Testis (tissue), 3 donors: ENCODE results near the gene KCNG2. TPM values are rescaled to one million over a fixed set of nuclear protein-coding genes. Genes with fewer than 3 reads are reported as not detected.
A peak's percentile ranks its signal among the peaks of the same experiment; 100 is the strongest.

ENCODE experiments used
- DNase-seq: peaks from one replicate; pipeline ENCODE4 v3.0.0-alpha.2; 2019
- H3K27ac ChIP-seq, 2 donors: fragments of 200-600 bp; sonication (generic); one replicate each; pipeline ENCODE4 v1.5.1; 2019
- H3K27me3 ChIP-seq: fragments of 200-600 bp; sonication (generic); one replicate; pipeline ENCODE4 v1.5.1; 2019
- H3K36me3 ChIP-seq: fragments of 200-600 bp; sonication (generic); one replicate; pipeline ENCODE4 v1.5.1; 2017; ENCODE audit warnings: low read depth; ENCODE audit errors: missing control alignments
- H3K4me1 ChIP-seq: fragments of 200-600 bp; sonication (generic); one replicate; pipeline ENCODE4 v1.5.1; 2019
- H3K4me3 ChIP-seq, 2 donors: fragments of 200-600 bp; sonication (generic); one replicate each; pipeline ENCODE4 v1.5.1; 2017 to 2019
- H3K9me3 ChIP-seq: fragments of 200-600 bp; sonication (generic); one replicate; pipeline ENCODE4 v1.5.1; 2017
- POLR2A ChIP-seq: fragments of 450-650 bp; IDR thresholded peaks from one replicate; pipeline ENCODE4 v1.6.1; 2017; ENCODE audit warnings: antibody characterized with exemption, mild to moderate bottlenecking, moderate library complexity
- WGBS, 2 donors: methylation state at CpG; one replicate each; pipeline ENCODE4 v1.1.5; 2018; 5-methylcytosine and 5-hydroxymethylcytosine counted together
- intact Hi-C: fragments of 100-400 bp; cut with DNase I; formaldehyde crosslinking; loops from one replicate; pipeline ENCODE4 v1.15.1; 2023; ENCODE audit warnings: low total_unique reads
- polyA plus RNA-seq: library from polyadenylated mRNA; stranded (reverse); fragments of 350-450 nt; fragmentation: Illumina TruSeq; extraction: RNeasy Lipid Tissue Mini Kit (QIAGEN cat#74804); gene quantifications from one replicate; pipeline ENCODE4 v1.2.3, GENCODE V29; 2014; ENCODE audit warnings: low read depth, low replicate concordance; ENCODE audit not compliant: insufficient read depth
- total RNA-seq, 2 donors: library from RNA; depleted of rRNA; stranded (reverse); fragments of >200 nt; gene quantifications; one replicate each; pipeline ENCODE4 v1.2.3, GENCODE V29; 2016
- TF ChIP-seq, protein P1 (sequence below), 3 experiments: fragments of 450-650 bp in 2 of 3; fragments of 200-600 bp in 1 of 3; sonication (generic) in 1 of 3; IDR thresholded peaks; one replicate each; pipeline ENCODE4 v1.5.1; 2016 to 2019; ENCODE audit warnings: antibody characterized with exemption in 3 of 3, mild to moderate bottlenecking in 2 of 3, moderate library complexity in 1 of 3

KCNG2 gene
- total and polyA plus RNA-seq, 3 donors from 2014 or later, result 0.50 to 7.6 (median 7.2) TPM

- intact Hi-C loops, result no loop called here
- no peaks in the 10 kb centered on the region for H3K4me1 ChIP-seq
- no peak for DNase-seq
- no peaks in the 10 kb centered on the region for H3K27me3 ChIP-seq
- H3K9me3 ChIP-seq, result no peaks in the 10 kb centered on the region
- no peak overlapping the region for H3K4me3 ChIP-seq
- WGBS, 2 donors, result 75 to 78% methylated on average over 12 of the region's 12 CpGs
- H3K36me3 ChIP-seq, result no peaks in the 10 kb centered on the region
- TF ChIP-seq POLR2A, result no peak
- TF ChIP-seq, protein P1, sequence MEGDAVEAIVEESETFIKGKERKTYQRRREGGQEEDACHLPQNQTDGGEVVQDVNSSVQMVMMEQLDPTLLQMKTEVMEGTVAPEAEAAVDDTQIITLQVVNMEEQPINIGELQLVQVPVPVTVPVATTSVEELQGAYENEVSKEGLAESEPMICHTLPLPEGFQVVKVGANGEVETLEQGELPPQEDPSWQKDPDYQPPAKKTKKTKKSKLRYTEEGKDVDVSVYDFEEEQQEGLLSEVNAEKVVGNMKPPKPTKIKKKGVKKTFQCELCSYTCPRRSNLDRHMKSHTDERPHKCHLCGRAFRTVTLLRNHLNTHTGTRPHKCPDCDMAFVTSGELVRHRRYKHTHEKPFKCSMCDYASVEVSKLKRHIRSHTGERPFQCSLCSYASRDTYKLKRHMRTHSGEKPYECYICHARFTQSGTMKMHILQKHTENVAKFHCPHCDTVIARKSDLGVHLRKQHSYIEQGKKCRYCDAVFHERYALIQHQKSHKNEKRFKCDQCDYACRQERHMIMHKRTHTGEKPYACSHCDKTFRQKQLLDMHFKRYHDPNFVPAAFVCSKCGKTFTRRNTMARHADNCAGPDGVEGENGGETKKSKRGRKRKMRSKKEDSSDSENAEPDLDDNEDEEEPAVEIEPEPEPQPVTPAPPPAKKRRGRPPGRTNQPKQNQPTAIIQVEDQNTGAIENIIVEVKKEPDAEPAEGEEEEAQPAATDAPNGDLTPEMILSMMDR (IDR thresholded peaks at IDR 0.05), result no peak
- no peak overlapping the region for H3K27ac ChIP-seq
Measured at GRCh38 chr18:79823120-79823519, 25.4 kb downstream of the KCNG2 start.

- Histone ChIP-seq H3K27me3 (no peaks in the 10 kb centered on the region), H3K9me3 (no peaks in the 10 kb centered on the region), H3K36me3 (no peaks in the 10 kb centered on the region), H3K4me3 (peak overlapping the region; percentile 41 to 56), H3K27ac (peak overlapping the region in 1 of 2 donors; percentile 69), H3K4me1 (no peaks in the 10 kb centered on the region)
- no peak for DNase-seq
- TF ChIP-seq, protein P1 (IDR thresholded peaks at IDR 0.05), result no peak
- TF ChIP-seq POLR2A, result no peak
- WGBS, 2 donors, result 33 to 79% methylated on average over 16 to 26 of the region's 26 CpGs
- intact Hi-C loops, result no loop called here
Measured at GRCh38 chr18:79825913-79826312, 28.2 kb downstream of the KCNG2 start.

GRCh38 chr18:79826966-79827365, 29.2 kb downstream of the KCNG2 start:
- no peaks in the 10 kb centered on the region for H3K9me3 ChIP-seq
- no peak overlapping the region for H3K27ac ChIP-seq
- no peaks in the 10 kb centered on the region for H3K36me3 ChIP-seq
- no peaks in the 10 kb centered on the region for H3K4me1 ChIP-seq
- H3K4me3 ChIP-seq, result peak overlapping the region; percentile 33 to 56
- H3K27me3 ChIP-seq, result no peaks in the 10 kb centered on the region
- intact Hi-C loops, result no loop called here
- TF ChIP-seq, protein P1 (IDR thresholded peaks at IDR 0.05), result no peak
- TF ChIP-seq POLR2A, result no peak
- DNase-seq, result no peak
- WGBS, 2 donors, result 58 to 71% methylated on average over 18 of the region's 18 CpGs

DNA sequence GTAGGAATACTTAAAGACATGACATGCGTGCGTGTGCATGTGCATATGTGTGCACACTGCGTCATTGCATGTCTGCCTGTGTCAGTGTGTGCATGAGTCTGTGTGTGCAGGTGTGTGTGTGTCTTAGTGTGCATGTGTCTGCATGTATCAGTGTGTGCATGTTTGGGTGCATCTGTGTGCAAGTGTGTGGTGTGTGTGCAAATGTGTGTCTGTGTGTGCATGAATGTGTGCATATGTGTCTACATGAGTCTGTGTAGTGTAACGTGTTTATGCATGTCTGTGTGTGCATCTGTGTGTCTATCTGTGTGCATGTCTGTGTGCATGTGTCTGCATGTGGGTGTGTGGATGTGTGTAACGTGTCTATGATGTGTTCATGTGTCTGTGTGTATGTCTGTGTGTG, 30.5 kb downstream of the KCNG2 start:
- TF ChIP-seq, protein P1 (IDR thresholded peaks at IDR 0.05), result no peak
- TF ChIP-seq POLR2A, result no peak
- Histone ChIP-seq H3K9me3 (no peaks in the 10 kb centered on the region), H3K4me3 (no peak overlapping the region), H3K27ac (no peak overlapping the region), H3K4me1 (no peaks in the 10 kb centered on the region), H3K36me3 (no peaks in the 10 kb centered on the region), H3K27me3 (no peaks in the 10 kb centered on the region)
- no peak for DNase-seq
- 78 to 83% methylated on average over 2 to 5 of the region's 5 CpGs for WGBS, 2 donors
- intact Hi-C loops, result no loop called here

- Histone ChIP-seq H3K4me1 (no peaks in the 10 kb centered on the region), H3K36me3 (no peaks in the 10 kb centered on the region), H3K27me3 (no peaks in the 10 kb centered on the region), H3K9me3 (no peaks in the 10 kb centered on the region), H3K27ac (no peak overlapping the region), H3K4me3 (no peak overlapping the region)
- TF ChIP-seq POLR2A, result no peak
- 83 to 84% methylated on average over 15 to 17 of the region's 17 CpGs for WGBS, 2 donors
- intact Hi-C loops, result no loop called here
- DNase-seq, result peak; percentile 10
Measured at GRCh38 chr18:79829136-79829854, 31.6 kb downstream of the KCNG2 start.
